NCI-H146 treated with DMSO at 0.1 percent for 48 hours (cell line): Measurements from ENCODE around the gene KIF13A.
"Not testable (repeated sequence)": the region's sequence is repeated elsewhere in the genome, so short reads cannot be mapped to it uniquely, and the experiment has no call there.

Experiments used
- DNase-seq: peaks from one replicate; lab custom pipeline; 2025; ENCODE audit not compliant: unreplicated experiment; lab: John Stamatoyannopoulos, UW

The KIF13A gene

DNA sequence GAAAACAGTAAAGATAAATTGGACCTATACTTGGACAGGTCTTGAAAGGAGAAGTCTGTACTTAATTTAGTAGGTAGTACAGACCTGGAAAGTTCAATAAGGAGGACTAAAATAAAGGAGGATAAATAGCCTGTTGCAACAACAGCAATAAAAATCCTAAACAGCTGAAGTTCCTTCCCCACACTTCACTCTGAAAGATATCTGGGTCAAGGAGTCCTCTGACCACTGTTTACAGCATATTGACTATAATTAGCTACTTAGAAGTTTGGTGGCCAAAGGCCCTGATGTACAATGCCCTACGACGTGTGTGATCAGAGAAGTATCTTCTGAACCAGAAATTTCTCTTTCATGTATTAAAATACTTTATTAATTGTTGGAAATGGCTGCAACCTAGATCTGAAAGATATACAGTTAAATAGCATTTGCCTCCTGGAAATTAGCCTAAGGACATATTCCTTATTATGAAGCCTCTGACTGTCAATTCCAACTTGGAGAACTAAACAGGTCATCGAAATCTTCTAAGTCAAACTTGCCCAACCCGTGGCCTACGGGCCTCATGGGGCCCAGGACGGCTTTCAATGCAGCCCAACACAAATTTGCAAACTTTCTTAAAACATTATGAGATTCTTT is 82.8 kb downstream of the KIF13A start:
- DNase-seq, result no peak

DNA sequence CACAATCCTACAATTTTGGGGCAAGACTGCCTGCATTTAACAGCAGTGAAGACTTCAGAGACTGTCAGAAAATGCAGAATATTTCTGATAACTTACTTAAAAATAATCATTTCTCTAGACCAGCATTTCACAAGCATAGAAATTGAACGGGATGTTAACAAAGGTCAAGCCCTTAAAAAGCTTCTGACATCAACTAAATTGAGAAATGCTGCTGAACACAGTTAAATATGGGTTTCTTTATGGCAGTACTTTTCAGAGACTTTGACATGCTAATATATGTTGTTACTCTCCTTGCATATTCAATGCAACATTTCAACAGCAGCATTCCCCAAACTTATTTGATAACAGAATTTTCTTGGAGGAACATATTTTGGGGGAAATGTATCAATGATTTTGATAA is 84.5 kb downstream of the KIF13A start:
- DNase-seq, result no peak

DNA sequence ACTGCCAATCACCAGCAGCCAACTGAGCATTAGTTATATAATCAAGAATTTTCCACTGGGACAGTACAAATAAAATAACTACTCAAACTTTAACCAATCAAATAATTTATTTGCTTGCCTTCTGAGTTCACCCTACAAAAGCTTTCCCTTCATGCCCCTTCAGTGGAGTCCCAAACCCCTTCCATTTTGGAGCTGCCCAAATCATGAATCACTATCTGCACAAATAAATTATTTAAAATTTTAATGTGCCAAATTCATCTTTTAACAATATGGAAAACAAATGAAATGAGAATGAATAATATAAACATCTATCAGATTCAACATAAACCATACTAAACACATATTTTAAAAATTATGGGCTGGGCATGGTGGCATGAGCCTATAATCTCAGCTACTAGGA is 85.9 kb downstream of the KIF13A start:
- no peak for DNase-seq

DNA sequence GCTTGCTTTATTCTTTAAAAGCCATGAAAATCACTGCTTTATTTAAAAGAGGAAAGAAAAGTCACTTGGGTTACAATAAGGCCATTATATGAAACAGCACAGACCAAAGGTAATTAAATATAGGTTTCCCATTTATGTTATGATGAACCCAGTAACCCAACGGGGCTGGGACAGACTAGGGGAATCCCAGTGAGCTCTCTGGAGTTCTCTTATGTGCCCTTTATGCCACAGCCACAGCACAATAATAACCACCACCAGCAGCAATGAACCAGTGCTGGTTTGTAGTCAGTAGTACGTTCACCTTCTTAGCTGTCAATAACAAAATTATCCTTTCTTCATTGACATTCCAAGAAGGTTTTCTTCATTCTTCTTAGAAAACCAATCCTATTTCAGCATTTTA is 87.4 kb downstream of the KIF13A start:
- no peak for DNase-seq

DNA sequence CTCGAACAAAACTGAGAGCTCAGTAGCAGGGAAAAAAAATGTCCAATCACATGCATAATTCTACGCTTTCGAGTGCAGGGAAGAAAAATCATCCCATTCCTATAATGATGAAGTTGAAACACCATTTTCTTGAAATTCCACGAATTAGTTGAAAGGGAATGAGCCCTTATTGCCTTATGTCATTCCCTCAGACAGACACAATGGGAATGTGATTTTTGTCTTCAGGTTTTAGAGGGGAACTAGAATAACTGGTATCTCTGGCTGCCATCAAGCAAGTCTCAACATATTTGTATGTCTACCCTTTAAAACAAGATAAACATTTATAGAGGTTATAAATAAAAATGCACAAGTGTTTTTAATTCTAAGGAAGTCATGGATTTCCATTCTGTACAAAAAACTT is 87.9 kb downstream of the KIF13A start:
- no peak for DNase-seq

DNA sequence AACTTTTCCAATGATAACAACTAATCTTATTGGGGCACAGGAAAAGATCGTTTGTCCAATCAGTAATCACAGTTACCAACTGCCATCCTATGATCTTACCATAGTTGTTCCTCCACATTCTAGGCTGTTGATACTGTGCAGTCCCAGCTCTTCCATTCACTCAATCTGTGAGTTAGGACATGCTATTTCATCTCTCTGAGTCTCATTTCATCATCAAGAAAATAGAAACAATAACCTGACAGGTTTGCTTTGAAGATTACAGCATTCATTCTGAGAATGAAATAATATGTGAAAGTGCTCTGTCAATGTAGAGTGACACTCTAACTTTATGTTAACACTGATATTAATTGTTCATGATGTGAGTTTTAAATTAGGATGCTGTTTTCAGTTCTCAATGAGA is 89.8 kb downstream of the KIF13A start:
- DNase-seq, result no peak

DNA sequence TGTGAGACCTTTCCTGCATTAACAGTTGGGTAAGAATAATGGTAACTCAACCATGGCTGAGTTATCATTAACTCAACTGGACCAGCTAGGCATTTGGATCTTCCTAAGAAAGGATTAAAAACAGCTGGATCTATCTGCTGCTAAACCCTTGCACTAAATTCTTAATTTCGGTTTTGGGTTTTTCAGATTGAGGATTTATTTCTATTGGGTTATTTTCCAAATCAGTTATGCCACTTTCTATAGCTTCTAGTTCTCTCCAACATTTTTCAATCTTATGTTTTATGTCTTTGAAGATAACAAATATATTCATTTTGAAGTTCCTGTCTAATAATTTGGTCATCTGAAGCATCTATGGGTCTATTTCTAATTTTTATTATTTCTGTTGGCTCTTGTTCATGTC is 92.5 kb downstream of the KIF13A start:
- DNase-seq, result no peak

DNA sequence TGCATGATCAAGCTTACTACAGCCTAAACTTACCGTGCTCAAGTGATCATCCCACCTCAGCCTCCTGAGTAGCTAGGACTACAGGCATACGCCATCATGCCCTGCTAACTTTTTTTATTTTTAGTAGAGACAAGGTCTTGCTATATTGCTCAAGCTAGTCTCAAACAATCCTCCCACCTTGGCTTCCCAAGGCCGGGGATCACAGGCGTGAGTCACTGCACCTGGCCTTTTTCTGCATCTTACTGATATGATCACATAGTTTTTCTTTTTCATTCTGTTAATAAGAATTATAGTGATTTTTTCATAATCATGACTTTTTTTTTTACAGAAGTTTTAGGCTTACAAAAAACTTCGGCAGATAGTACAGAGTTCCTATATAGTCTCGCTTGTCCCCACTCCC is 93.2 kb downstream of the KIF13A start:
- no peak for DNase-seq

DNA sequence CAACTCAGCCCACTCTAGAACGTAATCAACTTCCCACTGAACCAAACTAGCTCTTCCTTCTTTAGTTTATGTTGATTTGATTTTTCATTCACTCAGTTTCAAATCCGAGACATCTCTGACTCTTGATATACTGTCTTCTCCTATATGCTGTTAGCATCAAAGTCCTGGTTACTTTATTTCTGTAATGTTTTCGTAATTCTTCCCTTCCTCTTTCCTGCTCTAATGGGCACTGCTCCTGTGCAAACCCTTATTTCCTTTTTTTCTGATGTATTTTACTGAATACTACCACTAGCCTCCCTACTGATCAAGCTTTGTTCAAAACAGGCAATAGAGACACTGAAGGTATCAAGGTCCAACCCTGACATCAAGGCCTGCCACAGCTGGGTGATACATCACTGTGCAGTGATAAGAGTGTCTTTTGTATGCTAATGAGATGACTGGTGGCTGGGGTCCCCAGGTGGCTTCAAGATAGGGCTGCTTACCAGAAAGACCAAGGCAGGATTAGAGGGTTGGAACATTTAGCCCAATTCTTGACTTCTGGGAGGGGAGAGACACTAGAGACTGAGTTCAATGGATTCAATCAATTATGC is 95.2 kb downstream of the KIF13A start:
- no peak for DNase-seq

DNA sequence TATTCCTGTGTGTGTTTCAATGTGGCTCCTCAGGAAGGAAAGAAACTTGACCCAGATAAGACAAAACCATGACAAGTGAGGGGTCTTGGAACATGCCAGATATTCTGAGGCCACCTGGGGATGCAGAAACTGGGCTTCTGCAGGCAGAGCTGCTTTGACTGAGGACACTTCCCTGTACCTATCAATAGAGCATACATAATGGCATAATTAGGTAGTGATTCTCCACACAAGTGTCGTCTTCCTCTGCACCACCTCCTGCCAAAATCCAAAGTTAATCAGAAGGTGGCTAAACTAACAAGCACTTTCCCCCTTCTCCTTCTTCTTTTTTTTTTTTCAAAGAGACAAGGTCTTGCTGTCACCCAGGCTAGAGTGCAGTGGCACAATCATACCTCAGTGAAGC is 97.1 kb downstream of the KIF13A start:
- DNase-seq, result no peak

DNA sequence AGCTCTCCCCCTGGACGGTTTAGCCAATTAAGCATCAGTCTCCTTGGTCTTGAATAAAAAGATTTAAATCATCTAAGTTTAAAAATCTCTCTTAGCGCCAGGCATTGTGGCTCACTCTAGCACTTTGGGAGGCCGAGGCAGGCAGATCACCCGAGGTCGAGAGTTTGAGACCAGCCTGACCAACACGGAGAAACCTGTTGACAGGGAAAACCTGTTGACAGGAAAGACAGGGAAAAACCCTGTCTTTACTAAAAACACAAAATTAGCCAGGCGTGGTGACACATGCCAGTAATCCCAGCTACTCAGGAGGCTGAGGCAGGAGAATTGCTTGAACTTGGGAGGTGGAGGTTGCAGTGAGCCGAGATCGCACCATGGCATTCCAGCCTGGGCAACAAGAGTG is 97.7 kb downstream of the KIF13A start:
- DNase-seq, result not testable (repeated sequence)

DNA sequence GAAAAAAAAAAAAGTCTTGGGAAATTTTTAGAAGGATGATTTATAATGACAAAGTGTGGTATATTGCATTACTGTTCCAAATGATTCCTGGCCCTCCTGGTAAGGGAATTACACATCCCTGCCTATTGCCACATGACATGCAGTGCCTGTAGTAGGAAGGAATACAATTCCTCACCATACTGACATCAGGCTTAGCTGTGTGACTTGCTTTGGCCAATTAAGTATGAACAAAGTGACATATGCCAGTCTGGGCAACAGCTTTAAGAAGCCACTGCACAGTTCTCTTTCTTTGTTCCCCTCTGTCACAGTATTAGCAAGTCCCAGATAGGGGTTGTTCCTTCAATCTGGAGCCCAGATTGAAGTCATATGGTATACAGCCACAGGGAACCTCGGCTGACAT is 100.5 kb downstream of the KIF13A start:
- no peak for DNase-seq

DNA sequence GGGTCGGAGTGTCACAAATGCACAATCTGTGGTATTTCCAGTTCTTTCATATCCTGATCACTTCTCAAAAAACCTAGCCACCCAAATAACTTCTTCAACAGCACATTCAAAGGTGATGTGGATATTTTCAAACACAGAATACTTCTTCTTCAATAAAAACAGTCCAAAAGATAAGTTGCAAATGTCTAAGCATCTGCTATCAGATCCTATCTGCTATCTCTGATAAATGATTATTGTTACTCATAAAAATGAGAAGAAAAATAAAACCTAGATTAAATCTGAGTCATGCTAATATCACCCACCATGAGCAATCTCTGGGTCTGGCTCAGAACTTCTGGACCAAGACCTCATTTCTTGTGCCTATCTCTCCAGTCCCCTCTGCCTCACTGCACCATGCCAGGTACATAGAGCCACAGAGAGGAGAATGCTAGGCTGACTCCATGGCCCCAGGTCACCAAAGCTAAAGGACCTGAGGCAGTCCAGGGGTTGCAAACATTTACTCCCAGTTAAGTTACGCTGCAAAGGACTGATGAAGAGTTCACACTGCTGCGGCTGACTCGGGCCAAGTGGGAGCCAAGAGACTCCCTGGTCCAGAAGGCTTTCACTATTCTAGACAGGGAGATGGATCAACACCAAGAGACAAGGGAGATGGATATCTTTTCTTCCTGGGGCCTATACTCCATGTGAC is 101.4 kb downstream of the KIF13A start:
- DNase-seq, result no peak

DNA sequence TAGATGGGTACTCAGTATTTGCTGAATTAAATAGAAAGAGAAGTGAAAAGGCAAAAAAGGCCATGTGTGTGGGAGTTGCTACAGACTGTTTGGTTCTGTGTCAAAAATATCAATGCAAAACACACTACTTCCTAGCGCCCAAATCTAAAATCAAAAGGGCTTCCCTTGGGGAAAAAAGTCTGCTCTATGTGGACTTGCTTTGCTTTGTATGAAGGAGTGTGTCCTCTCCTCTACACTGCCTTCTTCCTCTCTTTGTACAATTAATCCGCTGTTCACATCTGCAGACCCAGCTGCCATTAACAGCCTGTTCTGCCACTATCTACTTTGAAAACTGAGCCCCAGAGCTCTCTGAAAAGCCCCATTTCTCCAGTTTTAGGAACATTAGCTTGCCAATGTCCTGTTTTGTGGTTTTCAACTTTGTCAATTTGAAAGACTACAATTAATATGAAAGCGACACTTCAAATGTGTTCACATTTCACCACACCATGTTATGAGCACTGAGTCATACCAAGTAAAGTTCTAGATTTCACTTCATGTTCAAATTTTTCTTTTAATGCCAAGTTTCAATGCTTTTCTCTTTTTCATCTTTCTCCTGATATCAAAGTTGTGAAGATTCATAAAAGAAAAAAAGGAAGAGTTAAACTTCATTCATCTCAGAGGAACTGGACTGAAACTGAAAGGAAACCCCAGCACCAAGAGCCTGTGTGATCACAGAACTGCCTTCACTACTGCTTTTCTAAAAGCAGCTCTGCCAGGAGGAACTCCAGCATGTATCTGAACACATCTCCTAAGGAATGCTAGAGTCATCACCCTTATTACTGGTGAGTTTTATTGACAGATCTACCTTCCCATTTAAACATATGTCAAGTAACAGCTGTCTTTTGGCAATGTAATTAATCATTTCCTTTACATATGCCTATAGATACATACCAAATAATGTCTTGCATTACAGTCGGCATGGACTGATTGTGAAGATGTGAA is 102.6 kb downstream of the KIF13A start:
- no peak for DNase-seq

DNA sequence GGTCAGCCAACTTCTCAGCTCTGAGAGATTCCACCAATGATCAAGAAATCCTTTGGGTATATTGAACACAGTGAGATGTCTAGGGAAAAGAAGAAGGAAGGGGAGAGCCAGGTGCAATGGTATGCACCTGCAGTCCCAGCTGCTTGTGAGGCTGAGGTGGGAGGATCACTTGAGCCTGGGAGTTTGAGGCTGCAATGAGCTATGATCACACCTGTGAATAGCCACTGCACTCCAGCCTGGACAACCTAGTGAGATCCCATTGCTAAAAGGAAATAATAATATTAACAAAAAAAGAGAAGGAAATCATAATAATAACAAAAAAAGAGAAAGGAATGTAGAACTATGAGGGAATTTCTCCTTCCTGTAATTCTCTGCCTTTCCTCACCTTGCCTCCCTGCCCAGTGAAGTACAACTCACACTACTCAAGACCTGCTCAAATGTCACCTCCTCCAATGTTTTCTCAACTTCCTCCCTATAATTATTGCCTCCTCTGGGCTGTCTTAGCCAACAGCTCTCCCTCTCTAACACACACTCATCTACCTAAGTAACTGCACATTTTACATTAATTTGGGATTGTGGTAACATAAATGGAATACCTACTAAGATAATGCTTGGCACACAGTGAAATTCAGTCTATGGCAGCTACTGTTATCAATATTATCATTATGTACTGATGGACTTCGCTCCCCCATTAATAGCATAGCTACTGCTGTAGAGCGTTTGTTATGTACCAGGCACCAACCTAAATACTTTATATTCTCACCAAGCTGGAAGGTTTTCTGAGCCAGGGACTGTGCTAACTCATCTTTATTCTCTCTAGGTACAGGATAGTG is 103.6 kb downstream of the KIF13A start:
- DNase-seq, result no peak

DNA sequence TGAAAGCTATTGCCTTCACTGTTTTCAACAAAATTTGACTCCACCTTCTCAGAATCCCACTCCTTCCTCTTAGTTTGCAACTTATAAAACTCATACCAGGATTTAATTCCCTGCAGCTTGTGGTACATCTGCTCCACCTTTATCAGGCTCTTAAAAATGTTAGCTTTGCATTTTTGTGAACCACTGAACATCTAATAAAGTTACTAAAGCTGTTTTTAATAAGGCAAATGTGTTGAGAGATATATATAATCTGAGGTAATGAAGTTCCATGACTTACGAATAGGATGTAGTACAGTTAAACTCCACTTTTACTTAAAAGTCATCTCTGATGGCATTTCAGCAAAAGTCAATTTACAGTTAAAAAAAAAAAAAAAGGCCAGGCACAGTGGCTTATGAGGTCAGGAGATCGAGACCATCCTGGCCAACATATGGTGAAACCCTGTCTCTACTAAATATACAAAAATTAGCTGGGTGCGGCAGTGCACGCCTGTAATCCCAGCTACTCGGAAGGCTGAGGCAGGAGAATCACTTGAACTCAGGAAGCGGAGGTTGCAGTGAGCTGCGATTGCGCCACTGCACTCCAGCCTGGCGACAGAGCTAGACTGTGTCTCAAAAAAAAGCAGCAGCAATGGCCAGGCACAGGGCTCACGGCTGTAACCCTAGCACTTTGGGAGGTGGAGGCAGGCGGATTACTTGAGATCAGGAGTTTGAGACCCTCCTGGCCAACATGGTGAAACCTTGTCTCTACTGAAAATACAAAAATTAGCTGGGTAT is 106.2 kb downstream of the KIF13A start:
- no peak for DNase-seq

DNA sequence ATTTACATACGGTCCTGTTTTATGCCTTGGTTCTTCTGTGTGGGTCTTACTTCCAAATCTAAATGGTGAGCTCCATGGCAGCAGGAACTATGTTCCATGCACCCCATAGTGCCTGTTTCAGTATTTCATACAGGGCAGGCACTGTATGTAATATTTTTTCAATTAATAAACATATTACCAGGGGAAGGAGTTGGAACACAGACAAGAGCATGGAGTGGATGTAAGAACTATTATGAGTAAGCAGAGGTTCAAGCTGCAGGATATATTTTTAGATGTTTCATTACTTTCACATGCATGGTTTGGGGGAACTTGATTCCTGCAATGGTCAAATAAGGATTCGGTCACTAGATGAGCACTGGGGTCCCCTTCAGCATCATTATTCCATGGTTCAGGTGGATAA is 108.3 kb downstream of the KIF13A start:
- no peak for DNase-seq

DNA sequence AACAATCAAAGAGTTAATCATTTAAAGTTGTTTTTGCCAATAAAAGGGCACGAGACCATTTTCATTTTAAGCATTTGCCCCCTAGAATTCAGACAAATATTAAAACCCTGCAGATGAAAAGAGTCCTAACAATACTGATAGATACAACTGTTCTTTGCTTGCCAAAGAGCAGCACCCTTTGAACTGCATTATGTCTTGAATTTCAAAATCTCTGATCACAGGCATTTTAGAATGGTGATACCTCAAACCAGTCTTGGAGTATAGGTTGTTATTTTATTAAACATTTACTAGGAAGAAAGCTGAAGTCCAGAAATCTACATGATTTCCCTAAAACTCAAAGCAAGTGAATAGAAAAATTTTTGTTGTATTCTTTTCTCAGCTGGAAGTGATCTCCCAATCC is 108.7 kb downstream of the KIF13A start:
- no peak for DNase-seq

DNA sequence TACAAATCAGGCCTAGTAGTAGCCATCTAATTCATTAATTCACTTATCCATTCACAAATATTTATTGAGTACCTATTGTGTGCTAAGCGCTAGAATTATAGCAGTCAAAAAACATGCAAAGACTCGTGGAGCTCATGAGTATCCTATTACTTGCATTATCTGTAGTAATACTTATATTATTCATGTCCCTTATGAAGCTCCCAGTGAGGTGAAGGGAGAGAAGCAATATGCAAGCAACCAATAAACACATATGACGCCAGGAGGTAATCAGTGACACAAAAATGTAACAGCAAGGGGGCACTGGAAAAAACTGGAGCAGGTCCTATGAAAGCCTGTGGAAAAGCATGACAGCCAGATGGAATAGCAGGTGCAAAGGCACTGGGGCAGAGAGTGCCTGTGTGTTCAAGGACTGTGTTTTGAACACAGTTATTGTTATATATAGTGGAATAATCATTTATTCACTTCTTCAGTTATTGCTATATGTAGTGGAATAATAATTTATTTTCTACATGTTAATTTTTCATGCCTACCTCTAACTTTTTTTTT is 109.5 kb downstream of the KIF13A start:
- no peak for DNase-seq
